WERI-Rb-1 (cell line): ENCODE measurements around the gene GAA.

Source experiments
- DNase-seq: peaks from one replicate; pipeline ENCODE4 v3.0.0-alpha.2; 2020
- H3K27ac ChIP-seq: fragments of 250-450 bp; sonication (Bioruptor Pico); 2 replicates; pipeline ENCODE4 v1.5.1; 2020; ENCODE audit warnings: mild to moderate bottlenecking, moderate library complexity
- H3K27me3 ChIP-seq: fragments of 250-450 bp; sonication (Bioruptor Pico); 2 replicates; pipeline ENCODE4 v1.5.1; 2021; ENCODE audit warnings: mild to moderate bottlenecking, low read depth, moderate library complexity; ENCODE audit not compliant: insufficient read depth, severe bottlenecking
- H3K36me3 ChIP-seq: fragments of 250-450 bp; sonication (Bioruptor Pico); 2 replicates; pipeline ENCODE4 v1.5.1; 2020; ENCODE audit warnings: mild to moderate bottlenecking, moderate library complexity
- H3K4me3 ChIP-seq: 2 replicates; pipeline ENCODE4 v1.5.1; 2011; ENCODE audit warnings: low read depth, mild to moderate bottlenecking, control low read depth, low read length
- H3K9me3 ChIP-seq: fragments of 250-450 bp; sonication (Bioruptor Pico); 2 replicates; pipeline ENCODE4 v1.5.1; 2021; ENCODE audit warnings: mild to moderate bottlenecking, moderate library complexity; ENCODE audit not compliant: severe bottlenecking
- TF ChIP-seq, protein P1 (sequence below): IDR thresholded peaks from 2 replicates; pipeline ENCODE4 v1.5.1; 2011; ENCODE audit warnings: low read depth, mild to moderate bottlenecking, control low read depth, inconsistent platforms, low read length

The GAA gene

DNA sequence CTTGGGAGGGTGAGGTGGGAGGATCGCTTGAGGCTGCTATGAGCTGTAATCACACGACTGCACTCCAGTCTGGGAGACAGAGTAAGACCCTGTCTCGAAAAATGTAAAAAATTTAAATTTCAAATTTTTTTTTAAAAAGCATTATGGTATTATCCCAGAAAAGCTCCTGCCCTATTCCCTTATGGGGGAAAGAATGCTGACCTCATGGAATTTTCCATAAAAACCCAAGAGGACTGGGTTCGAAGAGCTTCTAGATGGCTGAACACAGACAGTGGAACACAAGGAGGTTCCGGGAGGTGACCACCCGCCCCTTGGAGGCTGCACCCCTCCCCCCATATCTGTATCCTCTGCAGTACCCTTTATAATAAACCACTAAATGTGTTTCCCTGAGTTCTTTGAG, 41.5 kb downstream of the GAA start:
- Histone ChIP-seq H3K36me3 (peaks cover 80% of the 10 kb centered on the region), H3K9me3 (no peaks in the 10 kb centered on the region), H3K4me3 (no peak overlapping the region), H3K27ac (no peak overlapping the region), H3K27me3 (no peaks in the 10 kb centered on the region)
- TF ChIP-seq, protein P1, sequence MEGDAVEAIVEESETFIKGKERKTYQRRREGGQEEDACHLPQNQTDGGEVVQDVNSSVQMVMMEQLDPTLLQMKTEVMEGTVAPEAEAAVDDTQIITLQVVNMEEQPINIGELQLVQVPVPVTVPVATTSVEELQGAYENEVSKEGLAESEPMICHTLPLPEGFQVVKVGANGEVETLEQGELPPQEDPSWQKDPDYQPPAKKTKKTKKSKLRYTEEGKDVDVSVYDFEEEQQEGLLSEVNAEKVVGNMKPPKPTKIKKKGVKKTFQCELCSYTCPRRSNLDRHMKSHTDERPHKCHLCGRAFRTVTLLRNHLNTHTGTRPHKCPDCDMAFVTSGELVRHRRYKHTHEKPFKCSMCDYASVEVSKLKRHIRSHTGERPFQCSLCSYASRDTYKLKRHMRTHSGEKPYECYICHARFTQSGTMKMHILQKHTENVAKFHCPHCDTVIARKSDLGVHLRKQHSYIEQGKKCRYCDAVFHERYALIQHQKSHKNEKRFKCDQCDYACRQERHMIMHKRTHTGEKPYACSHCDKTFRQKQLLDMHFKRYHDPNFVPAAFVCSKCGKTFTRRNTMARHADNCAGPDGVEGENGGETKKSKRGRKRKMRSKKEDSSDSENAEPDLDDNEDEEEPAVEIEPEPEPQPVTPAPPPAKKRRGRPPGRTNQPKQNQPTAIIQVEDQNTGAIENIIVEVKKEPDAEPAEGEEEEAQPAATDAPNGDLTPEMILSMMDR: no peak
- DNase-seq: no peak

DNA sequence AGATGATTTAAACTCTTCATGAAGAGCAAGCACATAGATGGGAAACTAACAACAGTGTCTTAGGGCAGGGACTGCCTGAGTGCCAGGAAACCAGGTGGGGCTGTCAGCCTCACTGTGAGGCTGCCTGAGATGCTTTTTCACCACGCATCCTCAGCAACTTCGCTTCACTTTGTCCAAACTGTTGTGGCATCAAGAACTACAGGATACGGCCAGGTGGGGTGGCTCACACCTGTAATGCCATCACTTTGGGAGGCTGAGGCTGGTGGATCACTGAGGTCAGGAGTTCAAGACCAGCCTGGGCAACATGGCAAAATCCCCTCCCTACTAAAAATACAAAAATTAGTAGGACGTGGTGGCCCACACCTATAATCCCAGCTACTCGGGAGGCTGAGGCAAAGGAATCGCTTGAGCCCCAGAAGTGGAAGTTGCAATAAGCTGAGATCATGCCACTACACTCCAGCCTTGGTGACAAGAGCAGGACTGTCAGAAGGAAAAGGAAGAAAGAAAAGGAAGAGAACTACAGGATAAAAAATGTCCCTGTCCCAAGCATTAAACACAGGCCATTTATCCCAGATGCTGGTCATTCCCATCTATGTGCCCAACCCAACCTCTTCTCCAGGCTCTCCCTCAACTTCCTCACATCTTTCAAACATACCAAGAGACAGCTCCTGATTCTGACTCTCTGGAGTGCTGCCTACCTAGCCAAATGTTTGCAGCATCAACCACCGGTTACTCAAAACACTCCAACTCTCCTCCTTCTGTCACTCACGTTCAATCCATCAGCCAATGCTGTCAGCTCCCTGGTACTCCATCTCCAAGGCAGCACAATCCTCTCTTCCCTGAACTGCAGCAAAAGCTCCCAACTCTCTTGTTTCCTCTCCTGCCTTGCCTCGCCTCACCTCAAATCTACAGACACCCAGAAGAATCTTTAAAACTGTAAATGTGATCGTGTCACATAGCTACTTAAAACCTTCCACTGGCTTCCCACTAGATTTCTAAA, 44.0 kb downstream of the GAA start:
- no peaks in the 10 kb centered on the region for H3K9me3 ChIP-seq
- no peak for DNase-seq
- TF ChIP-seq, protein P1: no peak
- H3K27ac ChIP-seq: peak overlapping the region; percentile 88; the same call in 1 of the 2 replicates
- H3K36me3 ChIP-seq: peaks cover 59% of the 10 kb centered on the region
- H3K27me3 ChIP-seq: no peaks in the 10 kb centered on the region
- H3K4me3 ChIP-seq: peak overlapping the region; percentile 74

DNA sequence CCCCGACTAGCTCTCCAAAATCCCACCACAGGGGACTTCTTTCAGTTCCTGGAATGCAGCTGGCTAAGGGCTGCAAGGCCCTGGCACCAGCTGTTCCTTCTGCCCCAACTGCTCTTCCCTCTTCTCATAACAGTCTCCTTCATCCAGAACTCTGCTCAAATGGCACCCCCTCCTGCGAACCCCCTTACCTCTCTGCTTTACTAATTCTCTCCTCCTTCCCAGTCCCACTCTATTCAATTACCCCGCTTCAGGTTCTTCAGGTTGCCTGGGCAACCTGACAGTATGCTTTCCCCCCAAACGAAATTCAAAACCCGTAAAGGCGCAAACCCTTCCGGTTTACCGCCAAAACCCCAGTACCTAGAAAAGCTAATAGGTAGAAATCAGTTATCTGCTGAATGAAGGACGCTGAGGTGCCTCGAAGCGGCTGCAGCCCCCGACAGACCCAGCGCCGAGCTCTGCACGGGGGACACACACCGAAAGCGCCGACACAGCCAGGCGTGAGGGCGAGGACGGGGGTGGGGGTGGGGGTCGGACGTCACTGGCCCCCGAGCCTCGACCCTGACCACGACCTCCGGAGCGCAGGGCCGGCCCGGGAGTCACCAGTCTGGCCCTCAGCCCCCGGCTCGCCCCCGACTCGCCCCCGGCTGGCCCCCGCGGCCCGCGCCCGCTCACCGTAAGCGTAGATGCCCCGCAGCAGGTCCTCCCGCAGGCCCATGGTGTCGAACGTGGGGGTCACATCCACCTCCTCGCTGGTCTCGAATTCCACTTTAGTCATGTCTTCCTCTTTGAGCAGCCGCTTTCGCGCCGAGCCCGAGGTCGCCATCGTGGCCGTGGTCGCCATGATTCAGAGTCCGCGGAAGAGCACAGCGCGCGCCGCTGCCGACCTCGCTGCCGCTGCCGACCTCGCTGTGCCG, 45.0 kb downstream of the GAA start:
- Histone ChIP-seq H3K4me3 (peak overlapping the region; percentile 74), H3K27me3 (no peaks in the 10 kb centered on the region), H3K27ac (peak overlapping the region; percentile 88), H3K36me3 (peaks cover 49% of the 10 kb centered on the region), H3K9me3 (no peaks in the 10 kb centered on the region)
- TF ChIP-seq, protein P1: no peak
- no peak for DNase-seq

DNA sequence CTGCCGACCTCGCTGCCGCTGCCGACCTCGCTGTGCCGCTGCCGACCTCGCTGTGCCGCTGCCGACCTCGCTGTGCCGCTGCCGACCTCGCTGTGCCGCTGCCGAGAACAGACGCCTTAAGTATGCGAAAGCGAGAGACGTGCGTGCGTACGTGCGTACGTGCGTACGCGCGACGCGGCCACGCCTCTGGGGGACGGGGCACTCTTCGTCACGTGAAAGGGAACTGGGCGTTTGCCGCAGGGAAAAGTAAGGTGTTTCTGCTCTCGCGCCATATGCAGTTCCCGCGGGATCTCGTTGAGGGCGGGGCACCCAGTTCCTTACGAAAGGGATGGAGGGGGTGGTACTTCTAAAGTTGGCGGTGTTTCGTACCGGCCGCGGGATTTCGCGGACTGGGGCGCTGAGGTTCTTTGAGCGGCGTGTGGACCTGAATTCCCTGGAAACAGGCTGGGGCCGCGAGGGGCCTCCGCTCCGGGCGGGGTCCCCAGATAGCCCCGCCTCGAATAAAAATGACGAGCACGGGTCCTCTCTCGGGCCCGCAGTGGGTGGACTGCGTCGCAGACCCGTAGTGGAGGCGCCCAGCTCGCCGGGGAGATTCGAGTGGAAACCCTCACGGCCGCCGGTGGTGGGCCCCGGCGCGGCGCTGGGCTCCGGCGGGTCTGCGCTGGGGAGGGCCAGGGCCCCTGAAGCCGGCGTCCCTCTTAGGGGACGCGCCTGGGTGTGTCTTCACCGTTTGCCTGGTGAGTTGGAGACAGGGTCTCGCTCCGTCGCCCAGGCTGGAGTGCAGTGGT, 45.8 kb downstream of the GAA start, which contains the start of gene EIF4A3:
EIF4A3 (minus strand) TSS at position 94 of the 788 bp plus-strand sequence. CDS start 167 bp downstream, outside the sequence.
- Histone ChIP-seq H3K4me3 (peak within 1 kb of the TSS; percentile 74), H3K36me3 (peaks cover 40% of the 10 kb centered on the region), H3K27me3 (no peaks in the 10 kb centered on the region), H3K9me3 (peaks cover under 1% of the 10 kb centered on the region), H3K27ac (peak within 1 kb of the TSS; percentile 94)
- TF ChIP-seq, protein P1: no peak
- peak; percentile 100 for DNase-seq

DNA sequence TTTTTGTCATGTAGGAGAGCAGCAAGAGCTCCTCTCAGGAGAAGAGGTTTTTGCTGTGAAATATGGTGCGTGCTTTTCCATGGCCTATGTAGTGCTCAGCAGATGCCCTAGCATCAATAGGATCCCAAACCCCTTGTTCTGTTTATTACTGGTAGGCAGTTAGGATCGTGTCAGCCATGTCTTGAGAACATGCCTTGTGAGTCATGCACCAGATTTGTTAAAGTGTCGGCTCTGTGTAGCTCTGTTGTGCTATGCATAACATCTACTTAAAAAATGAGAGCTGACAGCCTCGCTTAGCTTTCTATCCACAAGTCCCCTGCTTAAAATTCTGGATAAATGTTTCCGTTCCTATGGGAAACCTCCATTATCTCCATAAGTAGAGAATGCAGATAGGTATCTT, 50.0 kb downstream of the GAA start:
- Histone ChIP-seq H3K4me3 (no peak overlapping the region), H3K9me3 (peaks cover 15% of the 10 kb centered on the region), H3K36me3 (peaks cover 6% of the 10 kb centered on the region; the same call in 1 of the 2 replicates), H3K27me3 (no peaks in the 10 kb centered on the region), H3K27ac (peak overlapping the region; percentile 79)
- DNase-seq: no peak
- TF ChIP-seq, protein P1: no peak
